K562 (cell line): Measurements from ENCODE around the gene TANC1. TPM values are rescaled to one million over a fixed set of nuclear protein-coding genes. Genes with fewer than 3 reads are reported as not detected.

Experiments used
- ATAC-seq: fragments of 200-7000 bp; cut with Tn5 transposase; 3 replicates; pipeline ENCODE4 v1.9.1; 2020; ENCODE audit warnings: moderate library complexity
- BruUV-seq: library from RNA; stranded (reverse); fragments of 400-500 nt; replicated peaks from 2 replicates; lab custom pipeline; 2021; lab: Mats Ljungman, UMichigan
- CTCF ChIA-PET: fragments of 300-600 bp; formaldehyde crosslinking; extraction: SDS; loops from one replicate; lab custom pipeline; 2021; ENCODE audit warnings: low intra/inter-chr PET ratio; lab: Yijun Ruan, JAX
- POLR2A ChIA-PET: fragments of 300-600, 350-650 bp; sonication (Branson Sonifier 250); formaldehyde crosslinking; extraction: SDS; loops from one replicate; lab custom pipeline; 2021; ENCODE audit warnings: antibody characterized with exemption, inconsistent platforms; lab: Yijun Ruan, JAX
- DNase-seq, 4 experiments: peaks; one replicate each; pipeline versions ENCODE4 v3.0.0 to v3.0.0-alpha.2; 2011 to 2018; ENCODE audit warnings: low spot score in 3 of 4, mixed read lengths in 3 of 4; ENCODE audit errors: extremely low read depth in 1 of 4
- FAIRE-seq: peaks from 2 replicates; lab custom pipeline; 2011; peaks lifted over from hg19 to GRCh38; lab: Jason Lieb, UNC
- H2AFZ ChIP-seq: 2 replicates; pipeline ENCODE4 v1.6.0; 2011; ENCODE audit warnings: low read depth, low read length, control low read depth, inconsistent platforms
- H3K27ac ChIP-seq: fragments of 200-600 bp; 3 replicates; pipeline ENCODE4 v1.8.0; 2011; ENCODE audit warnings: low read depth, mild to moderate bottlenecking, control low read depth, inconsistent platforms, low read length, moderate library complexity, mixed read lengths; ENCODE audit errors: extremely low read depth
- H3K27me3 ChIP-seq, 2 experiments: fragments of 300-600 bp in 1 of 2; 2 replicates in 1 of 2; 3 replicates in 1 of 2; pipeline versions ENCODE4 v1.6.0 to v1.8.0; 2011; ENCODE audit warnings: inconsistent platforms in 2 of 2, low read length in 2 of 2, mild to moderate bottlenecking in 1 of 2, mixed read lengths in 1 of 2, moderate library complexity in 1 of 2; ENCODE audit not compliant: control insufficient read depth in 2 of 2, insufficient read depth in 2 of 2
- H3K36me3 ChIP-seq: fragments of 300-600 bp; 3 replicates; pipeline ENCODE4 v1.8.0; 2011; ENCODE audit warnings: mild to moderate bottlenecking, low read length, inconsistent platforms; ENCODE audit not compliant: control insufficient read depth, insufficient read depth
- H3K4me1 ChIP-seq, 2 experiments: fragments of 200-600 bp in 1 of 2; replicated peaks in 1 of 2; 2 replicates in 1 of 2; 3 replicates in 1 of 2; pipeline versions ENCODE4 v1.5.1 to v1.8.0; 2011; ENCODE audit warnings: inconsistent platforms in 2 of 2, low read length in 2 of 2, mild to moderate bottlenecking in 1 of 2, mixed read lengths in 1 of 2, moderate library complexity in 1 of 2; ENCODE audit not compliant: control insufficient read depth in 2 of 2, insufficient read depth in 2 of 2
- H3K4me2 ChIP-seq: 2 replicates; pipeline ENCODE4 v1.6.1; 2011; ENCODE audit warnings: low read length, control low read depth, inconsistent platforms, mixed read lengths; ENCODE audit not compliant: insufficient read depth
- H3K4me3 ChIP-seq: fragments of 200-600 bp; sonication (generic), shearing (Covaris generic); 2 replicates; pipeline ENCODE4 v1.5.1; 2016; ENCODE audit warnings: control low read depth, inconsistent platforms
- H3K79me2 ChIP-seq: fragments of 200-600 bp; 3 replicates; pipeline ENCODE4 v1.8.0; 2011; ENCODE audit warnings: low read length, inconsistent platforms; ENCODE audit not compliant: control insufficient read depth, insufficient read depth
- H3K9ac ChIP-seq, 2 experiments: 2 replicates each; pipeline versions ENCODE4 v1.6.0 to v1.6.1; 2011; ENCODE audit warnings: low read depth in 2 of 2, low read length in 2 of 2, control low read depth in 1 of 2, inconsistent platforms in 1 of 2, mild to moderate bottlenecking in 1 of 2, mixed read lengths in 1 of 2; ENCODE audit not compliant: insufficient read depth in 1 of 2
- H3K9me1 ChIP-seq: one replicate; pipeline ENCODE4 v1.6.0; 2011; ENCODE audit warnings: inconsistent platforms, mild to moderate bottlenecking, low read length, moderate library complexity; ENCODE audit not compliant: control insufficient read depth, insufficient read depth
- H3K9me3 ChIP-seq: replicated peaks from 2 replicates; pipeline ENCODE4 v1.5.1; 2011; ENCODE audit warnings: low read depth, low read length, inconsistent platforms; ENCODE audit not compliant: control insufficient read depth, insufficient read depth
- H4K20me1 ChIP-seq: replicated peaks from 2 replicates; pipeline ENCODE4 v1.6.1; 2011; ENCODE audit warnings: low read length, inconsistent platforms, mixed read lengths; ENCODE audit not compliant: control insufficient read depth, insufficient read depth
- DLX4 ChIP-seq: fragments of 250-450 bp; sonication (Bioruptor Pico); IDR thresholded peaks from 2 replicates; pipeline ENCODE4 v1.6.1; 2021; ENCODE audit warnings: mild to moderate bottlenecking
- GABPB1 ChIP-seq: sonication (generic); formaldehyde crosslinking; IDR thresholded peaks from 2 replicates; pipeline ENCODE4 v1.8.0; 2022; ENCODE audit warnings: mild to moderate bottlenecking, missing genetic modification reagents
- HCFC1 ChIP-seq: IDR thresholded peaks from 2 replicates; pipeline ENCODE4 v1.6.1; 2012; ENCODE audit warnings: low read depth, low read length, improper control_type of control experiment
- HNRNPUL1 ChIP-seq: fragments of 200-400 bp; formaldehyde crosslinking; IDR thresholded peaks from 2 replicates; pipeline ENCODE4 v1.6.1; 2017; ENCODE audit warnings: low read length
- KLF1 ChIP-seq: fragments of 450-650 bp; IDR thresholded peaks from 2 replicates; pipeline ENCODE4 v1.6.1; 2016; ENCODE audit warnings: missing genetic modification characterization, missing compliant biosample characterization
- KLF16 ChIP-seq: IDR thresholded peaks from 2 replicates; pipeline ENCODE4 v1.6.1; 2016; ENCODE audit warnings: antibody characterized with exemption
- LARP7 ChIP-seq: fragments of 450-650 bp; IDR thresholded peaks from 2 replicates; pipeline ENCODE4 v1.6.1; 2016
- MAFG ChIP-seq: fragments of 450-650 bp; conservative IDR thresholded peaks from 2 replicates; pipeline ENCODE4 v1.6.1; 2016; ENCODE audit warnings: missing genetic modification characterization, missing compliant biosample characterization
- MYBL2 ChIP-seq, 2 experiments: fragments of 450-650 bp in 1 of 2; sonication (generic) in 1 of 2; formaldehyde crosslinking in 1 of 2; IDR thresholded peaks; 2 replicates each; pipeline versions ENCODE4 v1.6.1 to v1.8.1; 2017 to 2022; ENCODE audit warnings: borderline replicate concordance in 1 of 2, inconsistent platforms in 1 of 2, low read depth in 1 of 2, mild to moderate bottlenecking in 1 of 2, missing genetic modification reagents in 1 of 2, moderate library complexity in 1 of 2
- NFE2L1 ChIP-seq: fragments of 450-650 bp; IDR thresholded peaks from 2 replicates; pipeline ENCODE4 v1.6.1; 2016; ENCODE audit warnings: missing genetic modification characterization, low read depth, mild to moderate bottlenecking, missing compliant biosample characterization, moderate library complexity, borderline replicate concordance
- PHB ChIP-seq: fragments of 250-450 bp; sonication (Bioruptor Pico); IDR thresholded peaks from 2 replicates; pipeline ENCODE4 v1.5.0; 2021
- PTRF ChIP-seq: fragments of 450-650 bp; IDR thresholded peaks from 2 replicates; pipeline ENCODE4 v1.6.1; 2016; ENCODE audit warnings: mild to moderate bottlenecking, missing genetic modification characterization, missing compliant biosample characterization
- RBM14 ChIP-seq: fragments of 200-400 bp; formaldehyde crosslinking; IDR thresholded peaks from 2 replicates; pipeline ENCODE4 v1.6.1; 2018; ENCODE audit warnings: low read depth, mild to moderate bottlenecking, low read length, moderate library complexity, borderline replicate concordance; ENCODE audit not compliant: insufficient read depth
- RFX5 ChIP-seq: IDR thresholded peaks from 2 replicates; pipeline ENCODE4 v1.6.1; 2011; ENCODE audit warnings: low read depth, mild to moderate bottlenecking, improper control_type of control experiment, low read length
- RNF2 ChIP-seq: sonication (generic); IDR thresholded peaks from 2 replicates; pipeline ENCODE4 v1.6.1; 2016
- THAP12 ChIP-seq: fragments of 250-450 bp; sonication (Bioruptor Pico); IDR thresholded peaks from 2 replicates; pipeline ENCODE4 v1.9.0; 2021; ENCODE audit warnings: mild to moderate bottlenecking, inconsistent platforms
- TRIM28 ChIP-seq: fragments of 450-650 bp; IDR thresholded peaks from 2 replicates; pipeline ENCODE4 v1.6.1; 2017
- WGBS: fragments of 100-300 bp; shearing (Covaris generic); methylation state at CpG from one replicate; pipeline ENCODE4 v1.1.6; 2016; ENCODE audit warnings: low coverage, mixed read lengths; ENCODE audit not compliant: insufficient coverage; ENCODE audit errors: missing lambda C conversion rate; 5-methylcytosine and 5-hydroxymethylcytosine counted together
- in situ Hi-C: fragments of 300-500 bp; cut with MboI; formaldehyde crosslinking; loops from 4 replicates; pipeline ENCODE4 v1.15.0; 2018; ENCODE audit warnings: inconsistent platforms, mixed read lengths
- intact Hi-C: fragments of 100-400 bp; cut with micrococcal nuclease; formaldehyde crosslinking; loops from 2 replicates; pipeline ENCODE4 v1.14.2; 2022
- polyA plus RNA-seq, 8 experiments: library from polyadenylated mRNA; depleted of rRNA in 4 of 8; stranded (reverse) in 5 of 8; unstranded in 3 of 8; fragments of >200 nt; fragmentation: Nextera tagmentation in 2 of 8; fragmentation: Illumina TruSeq in 1 of 8; extraction: Ambion mirVana in 2 of 8; extraction: Trizol in 1 of 8; gene quantifications; 2 replicates each; pipeline versions ENCODE4 v1.2.1 to v1.2.3, GENCODE V29; 2011 to 2014; ENCODE audit warnings: inconsistent platforms in 1 of 8, missing spikeins in 1 of 8
- total RNA-seq, 7 experiments: library from RNA; depleted of rRNA in 6 of 7; stranded (reverse); fragments of >200 nt in 6 of 7; fragmentation: Illumina TruSeq in 2 of 7; extraction: Trizol in 2 of 7; gene quantifications; 2 replicates each; pipeline versions ENCODE4 v1.2.1 to v1.2.3, GENCODE V29; 2011 to 2021; ENCODE audit warnings: low replicate concordance in 1 of 7
- TF ChIP-seq, protein P1 (sequence below): fragments of 200-800 bp; sonication (Bioruptor generic); IDR thresholded peaks from 2 replicates; pipeline ENCODE4 v1.6.1; 2017; ENCODE audit warnings: missing genetic modification characterization, missing compliant biosample characterization
- TF ChIP-seq, protein P2 (sequence below), 2 experiments: fragments of 450-650 bp in 1 of 2; sonication (generic) in 1 of 2; formaldehyde crosslinking; conservative IDR thresholded peaks; 2 replicates each; pipeline versions ENCODE4 v1.4.0 to v1.8.1; 2020 to 2022; ENCODE audit warnings: mild to moderate bottlenecking in 1 of 2, missing genetic modification reagents in 1 of 2

TANC1 gene
- total and polyA plus RNA-seq, 9 of the 15 experiments (the other 6 are each of a cell fraction or from before 2014, with no cell fraction given), result under 0.01 to 0.20 (median 0.07) TPM; not detected in 1

DNA sequence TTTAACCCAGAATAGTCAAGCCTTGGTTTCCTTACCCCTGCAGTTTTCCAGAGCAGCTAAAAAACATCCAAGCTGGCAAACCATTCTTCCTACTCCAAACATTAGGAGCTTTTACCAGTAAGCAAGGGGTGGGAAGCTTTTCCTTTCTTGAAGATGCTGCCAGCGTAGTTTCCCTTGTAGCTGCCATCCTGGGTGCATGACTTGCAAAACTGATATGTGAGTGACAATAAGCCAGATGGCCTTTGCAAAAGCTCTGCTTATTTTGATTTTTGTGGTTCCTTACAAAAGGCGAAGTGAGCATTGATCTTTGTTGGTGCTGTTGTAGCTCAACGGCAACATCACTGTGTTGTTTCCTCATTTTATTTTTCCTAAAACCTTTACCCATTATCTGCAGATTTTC is 179.2 kb downstream of the TANC1 start:
- CTCF ChIA-PET, result no interaction called here
- ATAC-seq, result no peak
- POLR2A ChIA-PET, result interaction anchor here (0.6 to 1.7 kb wide), 9 partner anchors 9 to 564 kb away, joined by 3 to 13 read pairs (median 3); partner anchors contain the start of gene MARCHF7
- Histone ChIP-seq H4K20me1 (no peaks in the 10 kb centered on the region), H3K4me3 (no peak overlapping the region), H3K4me2 (no peak overlapping the region), H3K36me3 (no peaks in the 10 kb centered on the region), H3K9ac (no peak overlapping the region), H3K9me3 (no peaks in the 10 kb centered on the region), H3K79me2 (no peaks in the 10 kb centered on the region), H3K27ac (no peak overlapping the region), H3K4me1 (peaks cover 8 to 12% of the 10 kb centered on the region in 2 experiments; a peak in 4 of 5 replicates), H3K27me3 (peaks cover 31 to 37% of the 10 kb centered on the region in 2 experiments; a peak in 4 of 5 replicates), H2AFZ (no peak overlapping the region), H3K9me1 (no peaks in the 10 kb centered on the region)
- WGBS, result 20% methylated on average over 3 of the region's 3 CpGs
- FAIRE-seq, result no peak
- intact Hi-C loops (no loop called here), in situ Hi-C loops (no loop called here)
- DNase-seq, result no peak
- no TSS peak for BruUV-seq
- TF ChIP-seq HNRNPUL1, result no peak
- no peak for TF ChIP-seq HCFC1
- TF ChIP-seq LARP7, result no peak
- no peak for TF ChIP-seq RBM14
- TF ChIP-seq THAP12 (CRISPR knock-in tag), result no peak
- no peak for TF ChIP-seq TRIM28
- no peak for TF ChIP-seq RFX5
- no peak for TF ChIP-seq KLF16
- TF ChIP-seq PTRF (tag), result no peak
- TF ChIP-seq, protein P1, sequence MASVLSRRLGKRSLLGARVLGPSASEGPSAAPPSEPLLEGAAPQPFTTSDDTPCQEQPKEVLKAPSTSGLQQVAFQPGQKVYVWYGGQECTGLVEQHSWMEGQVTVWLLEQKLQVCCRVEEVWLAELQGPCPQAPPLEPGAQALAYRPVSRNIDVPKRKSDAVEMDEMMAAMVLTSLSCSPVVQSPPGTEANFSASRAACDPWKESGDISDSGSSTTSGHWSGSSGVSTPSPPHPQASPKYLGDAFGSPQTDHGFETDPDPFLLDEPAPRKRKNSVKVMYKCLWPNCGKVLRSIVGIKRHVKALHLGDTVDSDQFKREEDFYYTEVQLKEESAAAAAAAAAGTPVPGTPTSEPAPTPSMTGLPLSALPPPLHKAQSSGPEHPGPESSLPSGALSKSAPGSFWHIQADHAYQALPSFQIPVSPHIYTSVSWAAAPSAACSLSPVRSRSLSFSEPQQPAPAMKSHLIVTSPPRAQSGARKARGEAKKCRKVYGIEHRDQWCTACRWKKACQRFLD (CRISPR knock-in tag), result no peak
- no peak for TF ChIP-seq DLX4 (CRISPR knock-in tag)
- TF ChIP-seq MAFG, result peak; percentile 85
- TF ChIP-seq, protein P2, sequence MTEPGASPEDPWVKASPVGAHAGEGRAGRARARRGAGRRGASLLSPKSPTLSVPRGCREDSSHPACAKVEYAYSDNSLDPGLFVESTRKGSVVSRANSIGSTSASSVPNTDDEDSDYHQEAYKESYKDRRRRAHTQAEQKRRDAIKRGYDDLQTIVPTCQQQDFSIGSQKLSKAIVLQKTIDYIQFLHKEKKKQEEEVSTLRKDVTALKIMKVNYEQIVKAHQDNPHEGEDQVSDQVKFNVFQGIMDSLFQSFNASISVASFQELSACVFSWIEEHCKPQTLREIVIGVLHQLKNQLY (CRISPR knock-in tag; conservative IDR thresholded peaks at IDR 0.05), result no peak
- TF ChIP-seq PHB (CRISPR knock-in tag), result no peak
- TF ChIP-seq KLF1 (tag), result no peak
- peak; percentile 58; the same call in 1 of the 2 replicates for TF ChIP-seq NFE2L1 (tag)
- no peak for TF ChIP-seq MYBL2 (IDR thresholded peaks at IDR 0.05; ENCODE audit: low read depth)
- no peak for TF ChIP-seq MYBL2 (CRISPR knock-in tag; IDR thresholded peaks at IDR 0.05; ENCODE audit: borderline replicate concordance)
- TF ChIP-seq RNF2, result no peak
- TF ChIP-seq GABPB1 (CRISPR knock-in tag), result no peak
